Dendritic cell treated with granulocyte-macrophage colony-stimulating factor and Interleukin-4, amounts not matched to agents 40 ng/mL and 50 ng/mL, for 4 days (primary cell): Measurements from ENCODE around the gene OSCP1.

ENCODE experiments used
- H3K27ac Mint-ChIP-seq: one replicate; pipeline ENCODE4 v1.8.0; 2022; ENCODE audit warnings: mild to moderate bottlenecking, mixed read lengths
- H3K27me3 Mint-ChIP-seq: one replicate; pipeline ENCODE4 v1.8.0; 2022; ENCODE audit warnings: mild to moderate bottlenecking, mixed read lengths
- H3K36me3 Mint-ChIP-seq: one replicate; pipeline ENCODE4 v1.8.0; 2022; ENCODE audit warnings: low read depth, mixed read lengths
- H3K4me1 Mint-ChIP-seq: one replicate; pipeline ENCODE4 v1.8.0; 2022; ENCODE audit warnings: low read depth, mixed read lengths
- H3K4me3 Mint-ChIP-seq: one replicate; pipeline ENCODE4 v1.8.0; 2022; ENCODE audit warnings: mild to moderate bottlenecking, moderate library complexity, mixed read lengths
- H3K9me3 Mint-ChIP-seq: one replicate; pipeline ENCODE4 v1.8.0; 2022; ENCODE audit warnings: mixed read lengths
- intact Hi-C: fragments of 100-400 bp; cut with micrococcal nuclease; formaldehyde crosslinking; loops from one replicate; pipeline ENCODE4 v1.15.0; 2022

The OSCP1 gene

GRCh38 chr1:36398370-36398977, 51.8 kb downstream of the OSCP1 start:
- Mint-ChIP-seq H3K27ac (peak overlapping the region; percentile 95), H3K27me3 (no peaks in the 10 kb centered on the region), H3K9me3 (no peaks in the 10 kb centered on the region), H3K36me3 (peaks cover 27% of the 10 kb centered on the region), H3K4me1 (peaks cover 49% of the 10 kb centered on the region), H3K4me3 (peak overlapping the region; percentile 93)
- intact Hi-C loops = no loop called here

GRCh38 chr1:36397378-36398230, 52.6 kb downstream of the OSCP1 start, which contains the start of gene LSM10:
Gene LSM10 (minus strand): TSS chr1:36397908. CDS start chr1:36394129, 3,779 bp downstream.
- intact Hi-C loops = loop anchor here (1.0 kb wide), 1 partner anchor 11 kb away; no protein-coding TSS in a partner anchor
- H3K4me3 Mint-ChIP-seq = peak within 1 kb of the TSS; percentile 93
- peaks cover 49% of the 10 kb centered on the region for H3K4me1 Mint-ChIP-seq
- peaks cover 36% of the 10 kb centered on the region for H3K36me3 Mint-ChIP-seq
- H3K27ac Mint-ChIP-seq = peak within 1 kb of the TSS; percentile 95
- H3K27me3 Mint-ChIP-seq = no peaks in the 10 kb centered on the region
- H3K9me3 Mint-ChIP-seq = no peaks in the 10 kb centered on the region

GRCh38 chr1:36397083-36397377, 53.2 kb downstream of the OSCP1 start:
- Mint-ChIP-seq H3K36me3 (peaks cover 42% of the 10 kb centered on the region), H3K4me1 (peaks cover 48% of the 10 kb centered on the region), H3K9me3 (no peaks in the 10 kb centered on the region), H3K4me3 (peak overlapping the region; percentile 93), H3K27me3 (no peaks in the 10 kb centered on the region), H3K27ac (peak overlapping the region; percentile 95)
- intact Hi-C loops = loop anchor here (1.0 kb wide), 1 partner anchor 11 kb away; no protein-coding TSS in a partner anchor

- H3K27ac Mint-ChIP-seq = peak overlapping the region; percentile 95
- H3K4me3 Mint-ChIP-seq = peak overlapping the region; percentile 93
- intact Hi-C loops = no loop called here
Measured at GRCh38 chr1:36396359-36396758, 53.9 kb downstream of the OSCP1 start.

GRCh38 chr1:36393686-36394085, 56.6 kb downstream of the OSCP1 start:
- no peak overlapping the region for H3K4me3 Mint-ChIP-seq
- peaks cover 61% of the 10 kb centered on the region for H3K4me1 Mint-ChIP-seq
- H3K9me3 Mint-ChIP-seq = no peaks in the 10 kb centered on the region
- intact Hi-C loops = no loop called here
- peaks cover 70% of the 10 kb centered on the region for H3K36me3 Mint-ChIP-seq
- no peaks in the 10 kb centered on the region for H3K27me3 Mint-ChIP-seq
- H3K27ac Mint-ChIP-seq = no peak overlapping the region

More at GRCh38 chr1:36396359-36396758, 53.9 kb downstream of the OSCP1 start:
- no peaks in the 10 kb centered on the region for H3K9me3 Mint-ChIP-seq
- H3K36me3 Mint-ChIP-seq = peaks cover 48% of the 10 kb centered on the region
- no peaks in the 10 kb centered on the region for H3K27me3 Mint-ChIP-seq
- H3K4me1 Mint-ChIP-seq = peaks cover 47% of the 10 kb centered on the region

GRCh38 chr1:36392836-36393235, 57.4 kb downstream of the OSCP1 start:
- H3K27ac Mint-ChIP-seq = no peak overlapping the region
- no peaks in the 10 kb centered on the region for H3K27me3 Mint-ChIP-seq
- H3K4me3 Mint-ChIP-seq = no peak overlapping the region
- intact Hi-C loops = no loop called here
- H3K36me3 Mint-ChIP-seq = peaks cover 69% of the 10 kb centered on the region
- no peaks in the 10 kb centered on the region for H3K9me3 Mint-ChIP-seq
- peaks cover 57% of the 10 kb centered on the region for H3K4me1 Mint-ChIP-seq

- Mint-ChIP-seq H3K36me3 (peaks cover 61% of the 10 kb centered on the region), H3K27ac (peak overlapping the region; percentile 100)
Measured at GRCh38 chr1:36391271-36391670, 59.0 kb downstream of the OSCP1 start.

GRCh38 chr1:36390411-36390810, 59.8 kb downstream of the OSCP1 start:
- intact Hi-C loops = no loop called here
- Mint-ChIP-seq H3K36me3 (peaks cover 61% of the 10 kb centered on the region), H3K4me3 (no peak overlapping the region), H3K27ac (peak overlapping the region; percentile 100), H3K9me3 (no peaks in the 10 kb centered on the region), H3K27me3 (no peaks in the 10 kb centered on the region), H3K4me1 (peaks cover 58% of the 10 kb centered on the region)

More at GRCh38 chr1:36391271-36391670, 59.0 kb downstream of the OSCP1 start:
- Mint-ChIP-seq H3K4me1 (peaks cover 66% of the 10 kb centered on the region), H3K9me3 (no peaks in the 10 kb centered on the region), H3K27me3 (no peaks in the 10 kb centered on the region), H3K4me3 (no peak overlapping the region)
- intact Hi-C loops = no loop called here

- peaks cover 54% of the 10 kb centered on the region for H3K4me1 Mint-ChIP-seq
- H3K27me3 Mint-ChIP-seq = no peaks in the 10 kb centered on the region
- H3K9me3 Mint-ChIP-seq = no peaks in the 10 kb centered on the region
- no peak overlapping the region for H3K4me3 Mint-ChIP-seq
- peak overlapping the region; percentile 100 for H3K27ac Mint-ChIP-seq
- intact Hi-C loops = loop anchor here (5.0 kb wide), 1 partner anchor 32 kb away; no protein-coding TSS in a partner anchor
- H3K36me3 Mint-ChIP-seq = peaks cover 62% of the 10 kb centered on the region
Measured at GRCh38 chr1:36389999-36390398, 60.3 kb downstream of the OSCP1 start.

- H3K27ac Mint-ChIP-seq = peak overlapping the region; percentile 100
- peaks cover 61% of the 10 kb centered on the region for H3K36me3 Mint-ChIP-seq
- no peaks in the 10 kb centered on the region for H3K9me3 Mint-ChIP-seq
- H3K4me3 Mint-ChIP-seq = no peak overlapping the region
- peaks cover 57% of the 10 kb centered on the region for H3K4me1 Mint-ChIP-seq
- intact Hi-C loops = loop anchor here (5.0 kb wide), 1 partner anchor 33 kb away; no protein-coding TSS in a partner anchor
- H3K27me3 Mint-ChIP-seq = no peaks in the 10 kb centered on the region
Measured at GRCh38 chr1:36389261-36389660, 61.0 kb downstream of the OSCP1 start.

- peak overlapping the region; percentile 100 for H3K27ac Mint-ChIP-seq
- peaks cover 71% of the 10 kb centered on the region for H3K4me1 Mint-ChIP-seq
- H3K27me3 Mint-ChIP-seq = no peaks in the 10 kb centered on the region
- H3K36me3 Mint-ChIP-seq = peaks cover 52% of the 10 kb centered on the region
- H3K4me3 Mint-ChIP-seq = peak overlapping the region; percentile 78
- intact Hi-C loops = loop anchor here (5.0 kb wide), 1 partner anchor 35 kb away; no protein-coding TSS in a partner anchor
- H3K9me3 Mint-ChIP-seq = no peaks in the 10 kb centered on the region
Measured at GRCh38 chr1:36387141-36387949, 62.9 kb downstream of the OSCP1 start.

GRCh38 chr1:36386265-36387140, 63.7 kb downstream of the OSCP1 start:
- Mint-ChIP-seq H3K4me3 (peak overlapping the region; percentile 78), H3K4me1 (peaks cover 74% of the 10 kb centered on the region), H3K9me3 (no peaks in the 10 kb centered on the region), H3K27ac (peak overlapping the region; percentile 100), H3K36me3 (peaks cover 52% of the 10 kb centered on the region), H3K27me3 (no peaks in the 10 kb centered on the region)
- intact Hi-C loops = loop anchor here (1.0 to 5.0 kb wide), 3 partner anchors 11 to 36 kb away; partner anchors contain the start of gene LSM10
